WERI-Rb-1 (cell line): Measurements from ENCODE around the gene COG4.
A peak's percentile ranks its signal among the peaks of the same experiment; 100 is the strongest.

Experiments
- DNase-seq: peaks from one replicate; pipeline ENCODE4 v3.0.0-alpha.2; 2020
- H3K27ac ChIP-seq: fragments of 250-450 bp; sonication (Bioruptor Pico); 2 replicates; pipeline ENCODE4 v1.5.1; 2020; ENCODE audit warnings: mild to moderate bottlenecking, moderate library complexity
- H3K27me3 ChIP-seq: fragments of 250-450 bp; sonication (Bioruptor Pico); 2 replicates; pipeline ENCODE4 v1.5.1; 2021; ENCODE audit warnings: mild to moderate bottlenecking, low read depth, moderate library complexity; ENCODE audit not compliant: insufficient read depth, severe bottlenecking
- H3K36me3 ChIP-seq: fragments of 250-450 bp; sonication (Bioruptor Pico); 2 replicates; pipeline ENCODE4 v1.5.1; 2020; ENCODE audit warnings: mild to moderate bottlenecking, moderate library complexity
- H3K4me3 ChIP-seq: 2 replicates; pipeline ENCODE4 v1.5.1; 2011; ENCODE audit warnings: low read depth, mild to moderate bottlenecking, control low read depth, low read length
- H3K9me3 ChIP-seq: fragments of 250-450 bp; sonication (Bioruptor Pico); 2 replicates; pipeline ENCODE4 v1.5.1; 2021; ENCODE audit warnings: mild to moderate bottlenecking, moderate library complexity; ENCODE audit not compliant: severe bottlenecking
- TF ChIP-seq, protein P1 (sequence below): IDR thresholded peaks from 2 replicates; pipeline ENCODE4 v1.5.1; 2011; ENCODE audit warnings: low read depth, mild to moderate bottlenecking, control low read depth, inconsistent platforms, low read length

COG4 gene

DNA sequence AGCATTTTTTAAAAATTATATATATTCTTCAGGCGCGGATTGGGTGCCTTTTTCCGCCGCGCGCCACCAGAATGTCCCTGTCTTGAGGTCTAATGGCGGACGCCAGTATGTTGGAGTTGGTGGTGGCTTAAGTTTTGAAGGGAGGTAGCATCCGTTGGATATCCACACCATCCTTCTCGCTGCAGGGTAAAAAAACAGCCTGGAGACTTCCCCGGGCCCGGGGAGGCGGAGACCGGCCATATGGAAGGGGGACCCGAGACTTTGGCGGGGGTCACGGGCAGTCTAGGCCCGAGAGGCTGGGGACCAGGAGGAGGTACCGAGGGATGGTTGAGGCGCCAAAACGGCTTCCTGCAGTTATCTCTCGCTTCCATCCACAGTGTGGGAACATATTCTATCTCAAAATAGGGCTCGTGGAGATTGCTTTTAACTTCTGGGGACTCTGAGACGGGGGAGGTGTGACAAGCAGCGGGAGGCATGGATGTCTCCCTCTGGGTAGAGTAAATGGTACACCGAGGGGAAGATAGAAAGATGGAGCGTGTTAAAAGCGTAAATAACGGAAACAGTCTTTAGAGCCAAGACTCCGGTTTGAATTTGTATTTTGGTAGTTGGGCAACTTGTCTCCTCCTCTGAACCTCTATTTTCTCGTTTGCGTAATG lies 517 bp upstream of the COG4 start, which contains the start of gene SF3B3:
Gene SF3B3, plus strand, starts transcription at position 74 of the 656 bp plus-strand sequence. CDS start 2,841 bp downstream, outside the sequence.
- peak within 1 kb of the TSS; percentile 98 for H3K27ac ChIP-seq
- TF ChIP-seq, protein P1, sequence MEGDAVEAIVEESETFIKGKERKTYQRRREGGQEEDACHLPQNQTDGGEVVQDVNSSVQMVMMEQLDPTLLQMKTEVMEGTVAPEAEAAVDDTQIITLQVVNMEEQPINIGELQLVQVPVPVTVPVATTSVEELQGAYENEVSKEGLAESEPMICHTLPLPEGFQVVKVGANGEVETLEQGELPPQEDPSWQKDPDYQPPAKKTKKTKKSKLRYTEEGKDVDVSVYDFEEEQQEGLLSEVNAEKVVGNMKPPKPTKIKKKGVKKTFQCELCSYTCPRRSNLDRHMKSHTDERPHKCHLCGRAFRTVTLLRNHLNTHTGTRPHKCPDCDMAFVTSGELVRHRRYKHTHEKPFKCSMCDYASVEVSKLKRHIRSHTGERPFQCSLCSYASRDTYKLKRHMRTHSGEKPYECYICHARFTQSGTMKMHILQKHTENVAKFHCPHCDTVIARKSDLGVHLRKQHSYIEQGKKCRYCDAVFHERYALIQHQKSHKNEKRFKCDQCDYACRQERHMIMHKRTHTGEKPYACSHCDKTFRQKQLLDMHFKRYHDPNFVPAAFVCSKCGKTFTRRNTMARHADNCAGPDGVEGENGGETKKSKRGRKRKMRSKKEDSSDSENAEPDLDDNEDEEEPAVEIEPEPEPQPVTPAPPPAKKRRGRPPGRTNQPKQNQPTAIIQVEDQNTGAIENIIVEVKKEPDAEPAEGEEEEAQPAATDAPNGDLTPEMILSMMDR, result no peak

DNA sequence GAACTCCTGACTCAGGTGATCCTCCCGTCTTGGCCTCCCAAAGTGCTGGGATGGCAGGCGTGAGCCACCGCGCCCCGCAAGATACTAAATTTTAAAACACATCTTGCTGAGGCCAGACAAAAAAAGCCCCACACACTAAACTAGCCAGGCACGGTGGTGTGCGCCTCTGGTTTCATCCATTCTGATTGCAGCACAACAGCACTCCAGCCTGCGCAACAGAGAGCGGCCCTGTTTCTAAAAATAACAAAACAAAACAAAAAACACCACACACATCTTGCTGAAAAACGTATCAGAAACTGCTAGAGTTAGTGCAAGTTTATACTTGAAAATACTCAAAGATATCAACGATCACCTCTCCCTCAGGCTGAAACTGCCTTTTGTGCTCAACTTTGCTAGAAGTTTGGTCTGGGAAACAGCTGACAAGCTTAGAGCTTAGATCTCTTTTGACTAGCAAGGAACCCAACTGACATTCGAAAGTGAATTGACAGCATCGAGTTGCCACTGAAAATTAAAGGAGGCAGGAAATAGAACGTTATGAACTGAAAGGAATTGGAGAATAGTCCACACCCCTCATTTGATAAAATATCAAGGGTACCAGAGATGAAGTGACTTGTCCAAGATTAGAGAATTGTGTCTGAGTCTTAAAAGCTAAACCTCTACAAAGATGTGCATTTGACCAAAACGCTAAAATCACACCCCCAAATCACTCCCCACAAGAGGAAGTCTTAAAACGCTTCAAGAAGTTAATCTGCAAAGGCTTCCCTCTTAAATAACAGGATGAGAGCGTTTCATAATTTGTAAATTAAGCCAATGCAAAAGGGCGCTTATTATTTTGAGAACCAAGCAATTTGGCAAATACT lies 908 bp downstream of the COG4 start:
- H3K27me3 ChIP-seq, result no peaks in the 10 kb centered on the region
- no peaks in the 10 kb centered on the region for H3K9me3 ChIP-seq
- H3K4me3 ChIP-seq, result peak overlapping the region; percentile 98
- TF ChIP-seq, protein P1, result no peak
- DNase-seq, result no peak
- H3K27ac ChIP-seq, result peak overlapping the region; percentile 98
- H3K36me3 ChIP-seq, result peaks cover 44% of the 10 kb centered on the region

More for the DNA sequence above, 517 bp upstream of the COG4 start, which contains the start of gene SF3B3:
- H3K36me3 ChIP-seq, result peaks cover 47% of the 10 kb centered on the region
- peak within 1 kb of the TSS; percentile 98 for H3K4me3 ChIP-seq
- H3K9me3 ChIP-seq, result no peaks in the 10 kb centered on the region
- no peaks in the 10 kb centered on the region for H3K27me3 ChIP-seq
- DNase-seq, result no peak

DNA sequence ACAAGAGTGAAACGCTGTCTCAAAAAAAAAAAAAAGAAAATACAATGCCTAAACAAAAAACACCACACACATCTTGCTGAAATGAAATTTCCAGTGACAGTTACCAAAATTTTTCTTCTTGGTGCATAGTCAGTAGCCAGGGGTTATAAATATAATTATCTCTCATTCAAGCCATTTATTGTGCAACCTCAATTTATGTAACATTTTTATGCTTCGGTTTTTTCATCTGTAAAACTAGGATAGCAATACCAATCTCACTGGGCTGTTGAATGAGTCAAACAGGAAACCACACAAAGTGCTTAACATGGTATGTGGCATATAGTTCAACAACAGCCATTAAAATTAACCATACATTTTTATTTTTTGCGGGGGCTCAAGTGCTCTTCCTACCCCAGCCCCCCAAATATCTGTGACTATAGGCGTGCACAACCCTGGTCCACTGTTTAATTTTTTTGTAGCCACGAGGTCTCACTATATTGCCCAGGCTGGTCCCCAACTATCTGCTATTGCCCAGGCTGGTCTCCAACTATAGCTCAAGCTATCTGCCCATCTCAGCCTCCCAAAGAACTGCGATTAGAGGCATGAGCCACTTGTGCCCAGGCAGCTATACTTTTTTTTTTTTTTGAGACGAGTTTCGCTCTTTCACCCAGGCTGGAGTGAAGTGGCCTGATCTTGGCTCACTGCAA lies 2.6 kb downstream of the COG4 start:
- Histone ChIP-seq H3K27me3 (no peaks in the 10 kb centered on the region), H3K4me3 (no peak overlapping the region), H3K36me3 (peaks cover 40% of the 10 kb centered on the region), H3K27ac (no peak overlapping the region), H3K9me3 (no peaks in the 10 kb centered on the region)
- no peak for DNase-seq
- TF ChIP-seq, protein P1, result no peak

DNA sequence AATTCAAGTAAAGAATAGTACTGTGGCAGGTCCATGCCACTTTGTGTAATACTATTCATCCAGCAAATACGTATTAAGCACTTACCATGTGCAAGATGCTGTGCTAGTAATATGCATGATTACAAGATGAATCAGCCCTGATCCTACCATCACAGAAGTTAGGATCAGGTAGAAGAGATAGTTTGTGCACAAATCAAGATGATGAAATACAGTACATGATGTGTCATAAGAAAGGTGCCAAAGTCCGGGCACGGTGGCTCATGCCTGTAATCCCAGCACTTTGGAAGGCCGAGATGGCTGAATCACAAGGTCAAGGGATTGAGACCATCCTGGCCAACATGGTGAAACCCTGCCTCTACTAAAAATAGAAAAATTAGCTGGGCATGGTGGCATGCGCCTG lies 10.9 kb downstream of the COG4 start:
- no peak overlapping the region for H3K4me3 ChIP-seq
- no peak for DNase-seq
- peaks cover 82% of the 10 kb centered on the region for H3K36me3 ChIP-seq
- no peak overlapping the region for H3K27ac ChIP-seq
- H3K27me3 ChIP-seq, result no peaks in the 10 kb centered on the region
- TF ChIP-seq, protein P1, result no peak
- H3K9me3 ChIP-seq, result no peaks in the 10 kb centered on the region

DNA sequence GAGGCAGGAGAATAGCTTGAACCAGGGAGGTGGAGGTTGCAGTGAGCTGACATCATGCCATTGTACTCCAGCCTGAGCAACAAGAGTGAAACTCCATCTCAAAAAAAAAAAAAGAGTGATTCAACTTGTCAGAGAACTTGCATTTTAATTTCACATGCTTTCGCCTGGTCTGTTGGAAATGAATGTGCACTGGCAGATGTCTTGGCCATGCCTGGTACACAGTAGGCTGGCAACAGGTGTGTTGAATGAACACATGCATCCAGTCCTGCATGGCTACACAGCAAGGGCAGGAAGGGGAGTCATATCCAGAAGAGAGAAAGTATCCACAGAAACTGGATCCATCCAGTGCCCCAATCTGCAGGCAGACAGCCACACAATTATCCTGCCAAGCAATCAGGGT lies 11.5 kb downstream of the COG4 start:
- TF ChIP-seq, protein P1, result no peak
- H3K9me3 ChIP-seq, result no peaks in the 10 kb centered on the region
- DNase-seq, result no peak
- H3K27me3 ChIP-seq, result no peaks in the 10 kb centered on the region
- H3K36me3 ChIP-seq, result peaks cover 84% of the 10 kb centered on the region
- no peak overlapping the region for H3K4me3 ChIP-seq
- H3K27ac ChIP-seq, result no peak overlapping the region
